NCI-H2107 treated with DMSO at 0.1 percent for 48 hours (cell line): Measurements from ENCODE around the gene RNF141.

Source experiments
- DNase-seq: peaks from one replicate; lab custom pipeline; 2025; ENCODE audit not compliant: unreplicated experiment; lab: John Stamatoyannopoulos, UW

RNF141 gene

DNA sequence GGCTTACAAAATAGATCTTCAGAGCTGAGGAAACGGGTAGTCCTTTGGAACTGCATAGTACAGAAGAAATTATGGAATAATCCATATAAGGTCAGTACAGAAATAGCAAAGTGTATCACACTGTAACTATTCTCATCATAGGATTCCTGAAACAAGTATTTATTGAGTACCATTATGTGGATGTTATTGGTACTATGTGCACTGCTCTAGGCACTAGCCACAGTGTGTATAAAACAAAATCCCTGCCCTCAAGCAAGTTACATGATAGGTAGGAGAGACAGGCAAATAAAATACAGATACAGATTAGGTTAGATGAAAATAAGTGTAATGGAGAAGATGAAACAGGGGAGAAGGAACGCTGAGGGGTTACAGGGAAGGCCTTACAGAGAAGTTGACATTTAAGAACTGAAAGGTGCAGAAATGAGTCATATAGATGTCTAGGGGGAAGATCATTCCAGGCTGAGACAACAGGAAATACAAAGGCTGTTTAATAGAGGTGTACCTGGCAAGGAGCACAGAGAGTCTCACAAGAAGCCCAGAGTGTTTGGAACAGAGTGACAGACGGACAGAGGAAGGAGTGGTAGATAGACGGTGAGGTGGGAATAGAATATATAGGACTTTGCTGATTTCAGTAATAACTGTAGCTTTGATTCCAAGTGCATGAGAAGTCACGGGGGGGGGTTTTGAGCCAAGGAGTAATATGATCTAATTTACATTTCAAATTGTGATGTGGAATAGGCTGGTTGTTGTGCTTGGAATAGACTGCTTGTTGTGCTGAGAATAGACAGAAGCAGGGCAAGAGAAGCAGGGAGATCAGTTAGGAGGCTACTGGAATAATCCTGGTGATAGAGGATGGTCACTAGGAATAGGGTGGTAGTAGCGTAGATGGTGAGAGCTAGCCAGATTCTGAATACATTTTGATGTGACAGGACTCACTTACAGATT, 13.7 kb downstream of the RNF141 start:
- no peak for DNase-seq

DNA sequence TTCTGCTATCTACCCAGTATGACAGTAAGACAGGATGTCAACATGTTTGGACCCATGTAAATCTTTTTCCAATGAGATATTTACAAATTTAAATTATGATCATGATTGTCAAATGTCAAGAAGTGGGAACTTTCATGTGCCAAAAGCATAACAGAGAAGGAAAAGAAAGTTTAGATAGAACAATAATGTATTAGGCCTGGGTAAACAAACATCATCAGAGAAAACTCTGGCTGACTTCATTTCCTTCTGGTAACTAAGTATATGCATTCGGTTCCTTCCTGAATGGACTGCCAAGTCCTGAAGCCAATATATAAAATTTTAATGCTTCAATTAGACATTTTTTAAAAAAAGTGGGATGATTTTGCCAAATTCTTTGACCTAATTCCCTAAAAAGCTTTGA, 16.5 kb downstream of the RNF141 start:
- DNase-seq: no peak

DNA sequence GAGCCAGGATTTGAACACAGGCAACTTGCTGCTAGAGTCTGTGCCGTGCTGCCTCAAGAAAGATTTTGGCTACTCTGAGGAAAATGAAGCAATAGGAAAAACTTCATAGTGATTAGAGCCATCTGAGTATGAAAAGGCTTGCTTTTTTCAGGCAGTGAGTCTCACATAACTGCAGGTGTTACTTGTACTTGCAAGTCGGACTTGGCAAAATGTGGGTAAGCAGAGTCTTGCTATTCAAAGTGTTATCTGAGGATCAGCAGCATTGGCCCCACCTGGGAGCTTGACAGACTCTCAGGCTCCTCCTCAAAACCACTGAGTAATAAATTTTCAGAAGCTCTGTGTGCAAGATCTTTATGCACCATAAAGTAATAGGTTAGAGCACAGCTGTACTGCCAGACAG, 18.1 kb downstream of the RNF141 start:
- DNase-seq: no peak

DNA sequence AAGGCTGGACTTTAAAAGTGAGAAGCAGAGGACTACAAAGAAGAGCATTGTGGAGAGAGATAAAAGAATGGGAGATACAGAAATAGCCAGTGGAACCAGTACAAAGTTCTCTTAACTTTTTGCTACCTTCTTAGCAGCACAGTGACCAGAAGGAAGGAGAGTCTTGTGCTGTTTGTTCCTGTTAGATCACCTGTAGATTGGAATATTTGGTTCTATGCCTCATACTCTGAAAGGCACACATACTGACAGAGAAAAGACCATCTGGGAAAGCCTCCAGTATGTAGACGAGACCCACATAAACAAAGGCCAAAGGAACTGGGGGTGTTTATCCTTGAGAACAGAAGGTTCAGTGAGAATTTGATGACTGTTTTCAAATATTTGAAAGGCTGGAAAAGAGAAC, 18.7 kb downstream of the RNF141 start:
- DNase-seq: no peak

- DNase-seq: no peak
These were observed 20.4 kb downstream of the RNF141 start for GRCh38 chr11:10520562-10520961.

DNA sequence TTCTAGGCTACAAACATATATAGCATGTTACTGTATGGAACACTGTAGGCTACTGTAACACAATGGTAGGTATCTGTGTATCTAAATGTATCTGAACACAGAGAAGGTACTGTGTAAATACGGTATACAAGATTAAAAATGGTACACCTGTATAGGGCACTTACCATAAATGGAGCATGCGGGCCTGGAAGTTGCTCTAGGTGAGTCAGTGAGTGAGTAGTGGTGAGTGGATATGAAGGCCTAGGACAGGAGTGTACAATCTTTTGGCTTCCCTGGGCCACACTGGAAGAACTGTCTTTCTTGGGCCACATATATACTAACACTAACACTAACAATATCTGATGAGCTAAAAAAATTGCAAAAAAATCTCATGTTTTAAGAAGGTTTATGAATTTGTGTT, 21.4 kb downstream of the RNF141 start:
- no peak for DNase-seq

DNA sequence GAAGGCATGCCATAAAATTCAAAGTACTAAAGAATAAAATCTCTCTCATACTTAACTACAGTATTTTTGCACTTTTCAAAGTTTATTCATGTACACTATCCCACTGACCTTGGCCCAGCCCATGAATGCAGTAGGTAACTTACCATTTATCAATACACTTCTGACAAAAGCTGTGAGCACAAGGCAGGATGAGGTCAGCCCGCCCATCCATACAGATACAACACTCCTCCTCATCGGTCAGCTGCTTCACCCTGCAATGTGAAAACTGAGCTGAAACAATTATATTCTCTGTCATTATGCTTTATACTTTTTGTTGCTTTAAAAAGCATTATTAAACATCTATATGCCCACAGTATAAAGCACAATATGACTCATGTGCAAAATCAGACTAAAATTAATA, 22.1 kb downstream of the RNF141 start:
- no peak for DNase-seq

DNA sequence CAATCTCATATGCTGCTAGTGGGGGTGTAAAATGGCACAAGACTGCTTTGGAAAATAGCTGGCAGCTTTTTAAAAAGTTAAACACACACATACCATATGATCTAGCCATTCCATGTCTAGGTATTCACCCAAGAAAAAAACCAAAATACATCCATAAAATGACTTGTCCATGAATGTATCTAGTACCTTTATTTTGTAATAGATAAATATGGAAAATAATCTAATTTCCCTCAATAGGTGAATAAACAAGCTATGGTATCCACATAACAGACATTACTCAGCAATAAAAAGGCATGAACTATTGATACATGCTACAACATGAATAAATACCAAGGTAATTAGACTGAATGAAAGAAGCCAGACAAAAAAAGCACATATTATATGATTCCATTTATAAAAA, 22.9 kb downstream of the RNF141 start:
- DNase-seq: no peak

DNA sequence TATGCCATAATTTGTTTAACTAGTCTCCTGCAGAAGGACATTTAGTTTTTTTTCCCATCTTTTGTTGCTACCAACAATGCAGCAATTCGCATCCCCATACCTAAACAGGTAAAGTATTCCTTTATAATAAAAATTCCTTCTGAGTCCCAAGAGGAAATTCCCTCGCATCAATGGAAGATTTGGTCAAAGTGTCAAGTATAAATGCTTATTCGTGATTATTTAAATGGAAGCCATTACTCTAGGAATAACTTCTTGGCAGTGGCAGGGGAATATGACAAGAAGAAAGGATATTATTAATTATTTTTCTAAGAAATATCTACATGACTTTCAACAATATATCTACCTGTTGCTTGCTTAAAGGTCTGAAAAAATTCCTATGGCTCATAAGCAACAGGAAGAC, 25.6 kb downstream of the RNF141 start:
- DNase-seq: no peak

DNA sequence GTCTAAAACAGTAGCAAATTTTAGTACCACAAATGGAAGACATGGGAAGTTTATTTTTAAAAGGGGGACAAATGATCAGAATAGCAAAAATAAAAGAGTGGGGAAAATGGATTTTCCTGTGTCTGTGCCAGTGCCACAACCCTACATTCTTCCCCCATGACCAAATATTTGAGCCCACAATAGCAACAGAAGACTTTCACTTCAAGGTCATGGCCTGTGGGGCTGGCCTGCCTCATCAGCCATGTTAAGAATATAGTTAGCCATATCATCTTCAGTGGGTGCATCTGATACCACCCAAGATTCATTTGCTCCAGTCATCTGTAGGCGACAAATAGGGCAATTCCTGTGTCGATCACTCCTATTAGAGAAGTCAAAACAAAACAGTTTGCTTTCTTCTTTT, 26.3 kb downstream of the RNF141 start:
- DNase-seq: no peak

GRCh38 chr11:10514202-10514601, 26.8 kb downstream of the RNF141 start:
- no peak for DNase-seq

GRCh38 chr11:10511181-10511621, 29.8 kb downstream of the RNF141 start:
- no peak for DNase-seq

DNA sequence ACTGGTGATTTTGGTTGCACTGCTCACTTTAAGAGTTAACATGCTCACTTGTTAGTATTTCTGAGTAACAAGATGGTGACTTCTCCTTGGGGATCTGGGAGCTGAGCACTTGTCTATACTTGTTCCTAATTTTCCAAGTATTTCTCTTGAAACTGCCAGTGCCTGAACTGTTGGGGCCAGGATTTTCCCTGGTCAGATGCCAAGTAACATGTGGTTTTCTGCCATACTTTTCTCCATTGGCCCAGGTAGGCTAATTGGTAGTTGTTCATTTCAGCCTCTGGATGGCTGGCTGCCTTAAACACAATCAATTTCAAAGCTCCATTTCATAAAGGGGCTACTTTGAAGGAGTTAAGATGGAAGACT, 35.0 kb downstream of the RNF141 start:
- DNase-seq: no peak

DNA sequence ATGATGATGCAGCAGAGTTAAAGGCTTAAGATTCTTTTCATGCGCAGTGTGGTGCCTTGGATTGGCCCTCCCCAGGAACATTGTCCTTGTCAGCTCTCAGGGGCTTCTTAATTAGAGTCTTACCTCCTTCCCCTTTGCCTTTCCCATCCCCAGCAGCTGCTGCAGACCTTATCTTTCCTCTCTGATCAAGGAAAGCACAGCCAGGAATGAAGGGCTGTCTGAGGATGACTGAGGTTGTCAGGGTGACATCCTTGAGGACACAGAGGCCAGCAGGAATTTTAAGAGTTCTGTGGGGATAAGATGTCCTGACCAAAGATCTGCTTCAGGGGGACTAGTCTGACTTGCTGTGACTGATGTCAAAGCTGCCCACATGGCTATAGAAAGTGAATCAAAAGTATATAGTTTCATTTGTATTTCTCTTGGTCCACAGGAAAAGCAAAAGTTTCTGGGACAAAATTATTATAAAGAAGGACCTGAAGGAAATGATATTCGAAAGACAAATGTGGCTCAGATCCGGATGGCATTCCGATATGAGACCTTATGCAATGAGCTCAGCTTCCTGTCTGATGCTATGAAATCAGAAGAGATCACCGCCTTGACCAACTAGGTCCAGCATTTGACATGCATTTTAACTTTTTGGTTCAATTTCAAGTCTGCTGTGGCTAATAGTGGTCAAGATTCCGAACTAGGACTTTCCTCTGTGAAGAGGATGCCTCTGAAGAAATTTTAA, 35.5 kb downstream of the RNF141 start:
- DNase-seq: no peak

- DNase-seq: peak; percentile 19
These were observed 36.5 kb downstream of the RNF141 start for GRCh38 chr11:10504490-10504889.

- peak; percentile 8 for DNase-seq
These were observed 37.1 kb downstream of the RNF141 start for GRCh38 chr11:10503777-10504480.

GRCh38 chr11:10503221-10503620, 37.8 kb downstream of the RNF141 start:
- no peak for DNase-seq

- DNase-seq: no peak
These were observed 38.2 kb downstream of the RNF141 start for GRCh38 chr11:10502770-10503169.

GRCh38 chr11:10502065-10502680, 38.8 kb downstream of the RNF141 start:
- no peak for DNase-seq

DNA sequence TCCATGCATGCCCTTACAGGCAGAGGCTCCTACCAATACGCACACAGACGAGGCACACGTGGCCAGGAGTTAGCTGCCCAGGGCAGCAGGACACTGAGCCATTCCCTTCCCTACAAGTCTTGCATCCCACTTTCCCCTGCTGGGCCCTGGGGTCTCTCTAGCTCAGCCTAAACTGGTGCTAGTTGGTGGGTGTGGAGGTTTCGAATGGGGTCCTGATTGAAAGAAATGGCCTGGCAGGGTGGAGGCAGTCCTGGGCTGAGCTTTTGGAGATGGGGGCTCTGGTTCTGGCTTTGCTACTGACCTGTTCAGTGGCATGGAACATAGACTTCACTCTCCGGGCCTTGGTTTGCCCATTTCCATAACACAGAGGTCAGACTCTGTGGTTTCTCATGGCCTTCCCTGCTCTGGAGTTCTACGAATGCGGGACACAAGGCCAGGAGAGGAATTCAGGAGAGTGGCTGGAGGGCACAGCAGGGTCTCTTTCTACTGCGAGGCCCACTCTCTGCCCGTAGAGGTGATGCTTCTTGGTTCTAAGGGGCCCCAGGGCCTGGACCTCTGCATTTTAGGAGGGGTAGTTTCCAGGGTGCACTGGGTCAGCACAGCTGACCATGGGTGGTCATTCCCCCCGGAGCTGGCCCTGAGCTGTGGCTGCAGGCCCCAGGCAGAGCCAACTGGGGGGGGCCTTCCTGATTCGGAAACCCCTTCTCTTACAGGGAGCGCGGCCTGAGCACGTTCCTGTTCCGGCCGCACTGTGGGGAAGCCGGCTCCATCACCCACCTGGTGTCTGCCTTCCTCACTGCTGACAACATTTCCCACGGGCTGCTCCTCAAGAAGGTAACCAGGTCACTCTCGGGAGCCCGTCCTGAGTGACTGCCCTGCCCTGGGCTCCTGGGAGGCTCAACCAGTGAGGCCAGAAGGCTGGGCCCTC, 40.0 kb downstream of the RNF141 start:
- DNase-seq: no peak
